SK-N-MC (cell line): ENCODE data around the gene DYRK2.

Source experiments
- DNase-seq: peaks from one replicate; pipeline ENCODE4 v3.0.0-alpha.2; 2011; ENCODE audit warnings: low read depth, low spot score
- H3K27ac ChIP-seq: fragments of 200-600 bp; sonication (generic); 2 replicates; pipeline ENCODE4 v1.5.1; 2016; ENCODE audit warnings: mixed run types
- H3K36me3 ChIP-seq: fragments of 200-600 bp; sonication (generic); 2 replicates; pipeline ENCODE4 v1.6.1; 2017; ENCODE audit warnings: antibody characterized with exemption, low read length, mixed read lengths; ENCODE audit not compliant: insufficient read depth
- H3K4me3 ChIP-seq: fragments of 200-600 bp; sonication (generic); 2 replicates; pipeline ENCODE4 v1.5.1; 2016
- H3K9ac ChIP-seq: fragments of 200-600 bp; sonication (generic); 2 replicates; pipeline ENCODE4 v1.8.0; 2017; ENCODE audit warnings: mixed run types, mixed read lengths; ENCODE audit not compliant: insufficient read length
- H3K9me3 ChIP-seq: fragments of 200-600 bp; sonication (generic); 2 replicates; pipeline ENCODE4 v1.6.1; 2017; ENCODE audit warnings: low read depth, mild to moderate bottlenecking, antibody characterized with exemption, low read length, moderate library complexity, mixed read lengths
- EZH2 ChIP-seq: fragments of 200-600 bp; sonication (generic); IDR thresholded peaks from one replicate; pipeline ENCODE4 v1.6.1; 2017; ENCODE audit warnings: antibody characterized with exemption
- FOXP2 ChIP-seq: optimal IDR thresholded peaks from 2 replicates; pipeline ENCODE3; 2011; ENCODE audit warnings: mild to moderate bottlenecking, moderate library complexity; ENCODE audit not compliant: insufficient read depth; ENCODE audit errors: extremely low read length, control extremely low read depth
- POLR2AphosphoS5 ChIP-seq: IDR thresholded peaks from 2 replicates; pipeline ENCODE4 v1.6.1; 2012; ENCODE audit warnings: mild to moderate bottlenecking, low read depth, low read length, borderline replicate concordance

Gene DYRK2

DNA sequence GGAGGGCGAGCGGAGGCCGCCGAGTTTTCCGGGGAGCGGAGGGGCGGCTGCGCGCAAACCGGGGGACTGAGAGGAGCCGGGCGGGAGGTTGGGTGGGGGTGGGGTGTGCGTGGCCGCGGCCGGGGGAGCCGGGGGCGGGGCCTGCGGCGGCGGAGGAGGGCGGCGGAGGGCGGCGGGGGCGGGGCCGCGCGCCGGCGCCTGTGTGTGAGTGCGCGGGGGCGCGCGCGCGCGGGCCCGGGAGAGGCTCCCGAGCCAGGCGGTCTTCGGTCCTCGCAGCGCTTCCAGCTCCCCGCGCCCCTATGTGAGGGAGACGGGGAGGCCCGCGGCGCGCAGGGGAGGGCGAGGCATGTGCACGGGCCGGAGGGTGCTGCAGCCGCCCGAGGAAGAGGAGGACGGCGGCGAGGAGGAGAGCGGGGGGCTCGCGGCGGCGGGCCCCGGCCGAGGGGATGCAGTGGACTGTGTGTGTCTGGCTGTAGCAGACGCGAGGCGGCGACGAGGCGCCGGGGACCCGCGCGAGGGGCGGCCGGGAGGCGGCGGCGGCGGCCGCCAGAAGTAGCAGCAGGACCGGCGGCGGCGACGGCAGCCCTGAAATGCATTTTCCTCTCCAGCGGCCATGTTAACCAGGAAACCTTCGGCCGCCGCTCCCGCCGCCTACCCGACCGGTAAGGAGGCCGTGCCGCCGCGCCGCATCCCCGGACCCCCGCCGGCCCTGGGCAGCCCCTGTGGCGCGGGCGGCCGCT lies at the start of gene DYRK2:
Gene DYRK2 (plus strand): TSS at position 225 of the 740 bp plus-strand sequence. CDS start 389 bp downstream, at position 614.
- TF ChIP-seq FOXP2 (no peak), POLR2AphosphoS5 (peak; percentile 90), EZH2 (no peak)
- Histone ChIP-seq H3K9me3 (no peaks in the 10 kb centered on the region), H3K36me3 (peaks cover 7% of the 10 kb centered on the region; the same call in 1 of the 2 replicates), H3K27ac (no peak within 1 kb of the TSS), H3K9ac (peak within 1 kb of the TSS; percentile 91), H3K4me3 (peak within 1 kb of the TSS; percentile 94)
- no peak for DNase-seq

DNA sequence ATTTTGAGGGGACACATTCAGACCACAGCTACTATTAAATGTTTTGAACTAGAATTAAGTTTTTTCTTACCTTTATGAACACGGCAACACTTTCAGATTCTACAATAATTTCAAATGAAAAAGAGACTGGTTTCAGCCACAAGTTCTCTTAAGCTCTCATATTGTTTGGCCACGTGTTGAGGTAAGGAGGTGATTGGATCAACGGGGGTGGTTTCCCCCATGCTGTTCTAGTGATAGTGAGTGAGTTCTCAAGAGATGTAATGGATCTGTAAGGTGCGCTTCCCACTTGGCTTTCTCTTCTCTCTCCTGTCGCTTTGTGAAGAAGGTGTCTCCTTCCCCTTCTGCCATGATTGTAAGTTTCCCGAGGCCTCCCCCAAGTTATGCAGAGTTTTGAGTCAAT lies 48.9 kb upstream of the DYRK2 start:
- Histone ChIP-seq H3K27ac (no peak overlapping the region), H3K36me3 (no peaks in the 10 kb centered on the region), H3K9ac (no peak overlapping the region), H3K9me3 (no peaks in the 10 kb centered on the region), H3K4me3 (no peak overlapping the region)
- DNase-seq: no peak
- TF ChIP-seq FOXP2: no peak
- no peak for TF ChIP-seq POLR2AphosphoS5

DNA sequence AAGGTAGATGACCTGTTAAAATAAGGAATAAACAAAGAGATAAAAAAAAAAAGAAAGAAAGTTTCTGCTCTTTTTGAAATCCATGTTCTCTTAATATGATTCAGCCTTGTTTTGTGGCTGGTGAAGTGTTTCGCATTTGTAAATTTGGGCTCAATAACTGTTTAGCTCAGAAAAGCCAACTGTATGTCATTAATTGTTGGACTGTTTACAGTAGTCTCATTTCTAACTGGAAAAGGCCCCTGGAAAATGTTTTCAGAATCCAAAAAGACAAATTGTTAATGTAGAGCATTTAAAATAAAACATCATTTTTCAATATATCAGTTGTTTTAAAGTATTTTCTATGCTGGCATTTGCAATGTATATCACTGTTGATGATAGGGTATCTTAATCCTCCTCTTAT lies 47.4 kb upstream of the DYRK2 start:
- Histone ChIP-seq H3K9ac (no peak overlapping the region), H3K9me3 (no peaks in the 10 kb centered on the region), H3K36me3 (no peaks in the 10 kb centered on the region), H3K27ac (no peak overlapping the region), H3K4me3 (no peak overlapping the region)
- no peak for DNase-seq
- TF ChIP-seq POLR2AphosphoS5 (no peak), FOXP2 (no peak), EZH2 (no peak)

DNA sequence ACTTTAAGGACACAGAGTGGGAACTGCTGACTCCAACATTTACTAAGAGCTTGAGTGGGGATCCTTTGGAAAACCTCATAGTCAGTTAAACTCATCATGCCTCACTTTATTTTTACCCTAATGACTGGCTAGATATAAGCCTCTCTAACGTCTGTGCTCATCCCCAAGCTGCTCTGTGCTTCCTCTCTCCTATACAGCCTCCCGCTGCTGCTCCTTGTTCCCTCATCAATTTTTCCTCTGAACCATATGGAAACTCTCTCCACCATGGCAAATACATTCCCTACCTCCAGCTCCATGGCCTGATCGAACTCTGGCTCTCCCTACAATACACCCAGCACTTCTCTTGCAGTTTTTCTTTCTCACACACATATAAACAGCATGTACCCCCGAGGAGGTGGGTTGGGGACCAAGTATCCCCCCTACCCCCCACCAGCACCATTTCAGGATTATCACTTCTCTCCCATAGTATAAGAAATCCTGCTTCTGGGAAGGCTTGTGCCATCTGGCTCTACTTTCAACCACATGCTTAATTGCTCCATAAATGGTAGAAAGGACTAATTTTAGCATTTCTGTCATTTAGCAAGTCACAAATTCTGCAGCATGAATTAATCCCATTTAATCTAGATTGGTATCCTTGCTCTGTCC lies 39.2 kb upstream of the DYRK2 start:
- no peak overlapping the region for H3K9ac ChIP-seq
- no peak for TF ChIP-seq POLR2AphosphoS5
- H3K36me3 ChIP-seq: no peaks in the 10 kb centered on the region
- no peaks in the 10 kb centered on the region for H3K9me3 ChIP-seq
- no peak for DNase-seq
- no peak overlapping the region for H3K4me3 ChIP-seq
- no peak overlapping the region for H3K27ac ChIP-seq

DNA sequence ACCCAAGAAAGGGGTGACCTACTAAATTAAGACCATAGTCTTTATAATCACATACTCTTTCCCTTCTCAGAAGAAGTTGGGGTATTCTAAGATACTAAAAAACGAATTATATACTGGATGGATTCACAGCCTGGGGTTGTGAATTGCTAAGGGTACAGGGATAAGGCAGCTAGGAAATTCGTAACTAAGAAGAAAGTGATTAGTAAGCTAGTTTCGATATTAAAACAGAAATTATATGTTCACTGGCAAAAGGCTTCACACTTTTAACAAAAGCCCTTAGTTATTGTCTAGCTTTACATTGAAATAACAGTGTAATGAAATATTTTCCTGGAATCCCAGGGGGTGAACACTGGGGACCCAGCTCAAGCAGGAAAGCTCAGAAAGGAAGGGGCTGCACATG lies 35.5 kb upstream of the DYRK2 start:
- TF ChIP-seq POLR2AphosphoS5: no peak
- Histone ChIP-seq H3K9ac (no peak overlapping the region), H3K4me3 (no peak overlapping the region), H3K27ac (no peak overlapping the region), H3K9me3 (no peaks in the 10 kb centered on the region), H3K36me3 (no peaks in the 10 kb centered on the region)
- DNase-seq: no peak

DNA sequence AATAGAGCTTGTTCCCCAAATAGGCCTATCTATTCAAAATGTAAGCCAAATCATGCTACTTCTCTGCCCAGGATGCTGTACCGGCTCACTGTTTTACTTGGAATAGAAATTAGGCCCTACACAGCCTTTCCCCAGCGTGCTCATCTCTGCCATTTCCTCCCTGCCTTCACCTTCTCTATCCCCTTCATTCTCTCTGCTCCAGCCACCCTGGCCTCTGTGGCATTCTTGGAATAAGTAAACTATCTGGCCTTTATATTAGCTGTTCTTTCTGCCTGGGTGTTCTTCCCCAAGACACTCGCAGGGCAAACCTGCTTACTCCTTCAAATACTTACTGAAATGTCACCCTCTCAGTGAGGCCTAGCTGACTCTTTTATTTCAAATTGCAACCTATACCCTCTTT lies 30.9 kb upstream of the DYRK2 start:
- Histone ChIP-seq H3K36me3 (no peaks in the 10 kb centered on the region), H3K9me3 (no peaks in the 10 kb centered on the region), H3K9ac (no peak overlapping the region), H3K27ac (no peak overlapping the region), H3K4me3 (no peak overlapping the region)
- no peak for DNase-seq
- TF ChIP-seq EZH2 (no peak), FOXP2 (no peak), POLR2AphosphoS5 (no peak)

DNA sequence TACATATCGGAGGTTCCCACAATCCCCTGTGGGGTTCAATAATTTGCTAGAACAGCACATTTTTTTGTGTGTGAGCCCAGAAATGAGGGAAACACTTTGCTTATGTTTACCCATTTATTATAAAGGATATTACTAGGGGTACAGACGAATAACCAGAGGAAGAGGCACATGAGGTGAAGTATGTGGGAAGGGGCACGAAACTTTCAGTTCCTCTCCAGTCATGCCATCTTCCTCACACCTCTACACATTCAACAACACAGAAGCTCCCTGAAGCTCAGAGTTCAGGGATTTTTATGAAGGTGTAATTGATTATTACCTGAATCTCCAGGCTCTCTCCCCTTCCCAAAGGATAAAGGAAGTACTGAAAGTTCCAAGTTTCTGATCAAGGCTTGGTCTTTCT lies 30.2 kb upstream of the DYRK2 start:
- no peaks in the 10 kb centered on the region for H3K9me3 ChIP-seq
- TF ChIP-seq POLR2AphosphoS5: no peak
- no peak for TF ChIP-seq EZH2
- TF ChIP-seq FOXP2: no peak
- DNase-seq: no peak
- no peak overlapping the region for H3K9ac ChIP-seq
- no peak overlapping the region for H3K4me3 ChIP-seq
- no peaks in the 10 kb centered on the region for H3K36me3 ChIP-seq
- no peak overlapping the region for H3K27ac ChIP-seq

DNA sequence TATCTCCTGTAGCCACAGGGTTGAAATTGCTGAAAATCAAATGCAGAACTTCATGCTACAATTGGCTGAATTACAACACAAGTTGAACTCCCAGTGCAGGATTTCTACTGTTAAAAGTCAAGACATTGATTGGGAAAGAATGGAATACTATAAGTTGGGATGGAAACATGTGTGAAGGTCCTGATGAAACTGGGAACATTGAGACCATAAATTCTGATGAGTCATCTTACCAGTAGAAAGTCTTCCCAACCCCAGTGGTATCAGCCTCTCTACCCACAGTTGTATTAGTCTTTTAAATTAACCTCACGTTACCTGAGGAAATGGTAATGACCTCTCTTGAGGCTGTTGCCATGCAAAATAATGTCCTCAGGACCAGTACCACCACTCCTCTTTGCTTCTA lies 27.4 kb upstream of the DYRK2 start:
- Histone ChIP-seq H3K9me3 (no peaks in the 10 kb centered on the region), H3K9ac (no peak overlapping the region), H3K27ac (no peak overlapping the region), H3K4me3 (no peak overlapping the region), H3K36me3 (no peaks in the 10 kb centered on the region)
- no peak for DNase-seq
- TF ChIP-seq POLR2AphosphoS5: no peak
- TF ChIP-seq FOXP2: no peak
- no peak for TF ChIP-seq EZH2

DNA sequence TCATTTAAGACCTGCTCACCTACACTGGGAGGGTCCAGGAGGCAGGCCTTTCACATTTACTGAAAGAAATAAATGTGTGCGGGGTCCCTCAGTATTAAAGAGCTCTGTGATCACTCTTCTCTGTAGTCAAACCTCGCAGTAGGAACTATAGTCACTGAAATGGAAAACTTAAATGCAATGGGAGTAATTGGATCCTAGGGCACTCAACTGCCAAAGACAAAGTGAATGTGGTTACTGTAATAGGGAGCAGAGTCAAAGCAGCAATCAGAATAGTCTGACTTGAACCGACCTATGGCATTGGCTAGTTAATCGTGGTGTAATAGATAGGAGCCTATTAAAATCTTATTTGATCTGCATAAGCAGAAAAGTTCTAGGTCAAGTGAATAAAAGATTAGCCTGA lies 26.6 kb upstream of the DYRK2 start:
- Histone ChIP-seq H3K9me3 (no peaks in the 10 kb centered on the region), H3K36me3 (no peaks in the 10 kb centered on the region), H3K27ac (no peak overlapping the region), H3K4me3 (no peak overlapping the region), H3K9ac (no peak overlapping the region)
- DNase-seq: no peak
- TF ChIP-seq EZH2: no peak
- TF ChIP-seq POLR2AphosphoS5: no peak
